Neural cell (in vitro differentiated cells): ENCODE measurements around the gene CXCL9. TPM values are rescaled to one million over a fixed set of nuclear protein-coding genes. Genes with fewer than 3 reads are reported as not detected.
"Not testable (repeated sequence)": the region's sequence is repeated elsewhere in the genome, so short reads cannot be mapped to it uniquely, and the experiment has no call there.

Source experiments
- H2AFZ ChIP-seq: fragments of 200-600, 300-800 bp; sonication (generic), shearing (Covaris generic); 2 replicates; pipeline ENCODE4 v1.6.0; 2014; ENCODE audit warnings: low read depth, mild to moderate bottlenecking, antibody characterized with exemption, low read length, moderate library complexity
- H3F3A ChIP-seq: fragments of 200-600 bp; shearing (Covaris generic); 2 replicates; pipeline ENCODE4 v1.6.1; 2016; ENCODE audit warnings: mild to moderate bottlenecking, moderate library complexity, mixed read lengths, antibody characterized with exemption, low read length; ENCODE audit not compliant: insufficient read depth, poor library complexity, severe bottlenecking
- H3K27ac ChIP-seq: fragments of 200-600, 300-800 bp; sonication (generic), shearing (Covaris generic); 2 replicates; pipeline ENCODE4 v1.5.1; 2014; ENCODE audit warnings: mild to moderate bottlenecking, low read length, moderate library complexity
- H3K27me3 ChIP-seq: fragments of 300-800, 200-600 bp; sonication (generic), shearing (Covaris generic); 2 replicates; pipeline ENCODE4 v1.6.0; 2014; ENCODE audit warnings: mild to moderate bottlenecking, low read depth, low read length, moderate library complexity; ENCODE audit not compliant: insufficient read depth
- H3K36me3 ChIP-seq: fragments of 300-800, 200-600 bp; sonication (generic), shearing (Covaris generic); 2 replicates; pipeline ENCODE4 v1.5.1; 2014; ENCODE audit warnings: mild to moderate bottlenecking, antibody characterized with exemption, low read length, moderate library complexity; ENCODE audit not compliant: insufficient read depth
- H3K4me2 ChIP-seq: fragments of 300-800, 200-600 bp; sonication (generic), shearing (Covaris generic); 2 replicates; pipeline ENCODE4 v1.6.0; 2014; ENCODE audit warnings: mild to moderate bottlenecking, low read length
- H3K4me3 ChIP-seq: fragments of 300-800, 200-600 bp; sonication (generic), shearing (Covaris generic); 2 replicates; pipeline ENCODE4 v1.5.1; 2014; ENCODE audit warnings: mild to moderate bottlenecking, low read length, moderate library complexity
- H3K79me2 ChIP-seq: fragments of 200-600 bp; shearing (Covaris generic); replicated peaks from 2 replicates; pipeline ENCODE4 v1.6.0; 2014; ENCODE audit warnings: mild to moderate bottlenecking, low read length, moderate library complexity; ENCODE audit not compliant: insufficient read depth
- H3K9ac ChIP-seq: fragments of 300-800, 200-600 bp; sonication (generic), shearing (Covaris generic); 2 replicates; pipeline ENCODE4 v1.6.1; 2016; ENCODE audit warnings: mild to moderate bottlenecking, low read length, mixed read lengths
- H3K9me2 ChIP-seq: fragments of 200-600 bp; shearing (Covaris generic); 2 replicates; pipeline ENCODE4 v1.6.1; 2016; ENCODE audit warnings: mild to moderate bottlenecking, low read length, mixed read lengths; ENCODE audit not compliant: insufficient read depth
- H3K9me3 ChIP-seq: fragments of 200-600, 300-800 bp; sonication (generic), shearing (Covaris generic); 2 replicates; pipeline ENCODE4 v1.6.1; 2016; ENCODE audit warnings: mild to moderate bottlenecking, mixed run types, low read length, moderate library complexity, mixed read lengths
- H4K20me1 ChIP-seq: fragments of 200-600 bp; shearing (Covaris generic); 2 replicates; pipeline ENCODE4 v1.6.1; 2016; ENCODE audit warnings: mild to moderate bottlenecking, mixed run types; ENCODE audit not compliant: insufficient read depth
- CTCF ChIP-seq: fragments of 450-650 bp; IDR thresholded peaks from 2 replicates; pipeline ENCODE4 v1.5.1; 2014; ENCODE audit warnings: antibody characterized with exemption, mild to moderate bottlenecking, moderate library complexity; ENCODE audit not compliant: poor library complexity, severe bottlenecking
- EP300 ChIP-seq: fragments of 450-650 bp; conservative IDR thresholded peaks from 2 replicates; pipeline ENCODE4 v1.6.1; 2014; ENCODE audit warnings: antibody characterized with exemption, mild to moderate bottlenecking, moderate library complexity; ENCODE audit not compliant: poor library complexity, severe bottlenecking
- EZH2 ChIP-seq: fragments of 200-600, 300-800 bp; shearing (Covaris generic), sonication (generic); IDR thresholded peaks from 2 replicates; pipeline ENCODE4 v1.6.1; 2014; ENCODE audit warnings: antibody characterized with exemption, low read length, borderline replicate concordance, mild to moderate bottlenecking; ENCODE audit not compliant: insufficient read depth, poor library complexity, severe bottlenecking
- MXI1 ChIP-seq: fragments of 450-650 bp; conservative IDR thresholded peaks from 2 replicates; pipeline ENCODE4 v1.6.1; 2014; ENCODE audit warnings: antibody characterized with exemption, mild to moderate bottlenecking; ENCODE audit not compliant: poor library complexity, severe bottlenecking
- POLR2AphosphoS5 ChIP-seq: IDR thresholded peaks from 2 replicates; pipeline ENCODE4 v1.6.1; 2012
- RAD21 ChIP-seq: fragments of 450-650 bp; conservative IDR thresholded peaks from 2 replicates; pipeline ENCODE4 v1.6.1; 2014; ENCODE audit warnings: antibody characterized with exemption, mild to moderate bottlenecking, moderate library complexity
- SMC3 ChIP-seq: fragments of 450-650 bp; conservative IDR thresholded peaks from 2 replicates; pipeline ENCODE4 v1.6.1; 2014; ENCODE audit warnings: antibody characterized with exemption, mild to moderate bottlenecking, moderate library complexity; ENCODE audit not compliant: poor library complexity
- TAF1 ChIP-seq: IDR thresholded peaks from 2 replicates; pipeline ENCODE4 v1.6.1; 2012; ENCODE audit warnings: low read depth
- polyA plus RNA-seq: library from polyadenylated mRNA; depleted of rRNA; stranded (reverse); fragments of >200 nt; gene quantifications from 2 replicates; pipeline ENCODE4 v1.2.3, GENCODE V29; 2014
- TF ChIP-seq, protein P1 (sequence below): IDR thresholded peaks from 2 replicates; pipeline ENCODE4 v1.6.1; 2012; ENCODE audit warnings: borderline replicate concordance

Gene CXCL9
- polyA plus RNA-seq, 1 donor from 2014 or later = not detected

GRCh38 chr4:75973766-75974165, 33.5 kb downstream of the CXCL9 start:
- H3K27me3 ChIP-seq = no peaks in the 10 kb centered on the region
- peaks cover 33% of the 10 kb centered on the region for H3K36me3 ChIP-seq
- TF ChIP-seq SMC3 = no peak
- TF ChIP-seq POLR2AphosphoS5 = no peak
- no peak for TF ChIP-seq TAF1
- TF ChIP-seq MXI1 = no peak
- no peak for TF ChIP-seq EZH2
- no peak for TF ChIP-seq RAD21
- TF ChIP-seq, protein P1, sequence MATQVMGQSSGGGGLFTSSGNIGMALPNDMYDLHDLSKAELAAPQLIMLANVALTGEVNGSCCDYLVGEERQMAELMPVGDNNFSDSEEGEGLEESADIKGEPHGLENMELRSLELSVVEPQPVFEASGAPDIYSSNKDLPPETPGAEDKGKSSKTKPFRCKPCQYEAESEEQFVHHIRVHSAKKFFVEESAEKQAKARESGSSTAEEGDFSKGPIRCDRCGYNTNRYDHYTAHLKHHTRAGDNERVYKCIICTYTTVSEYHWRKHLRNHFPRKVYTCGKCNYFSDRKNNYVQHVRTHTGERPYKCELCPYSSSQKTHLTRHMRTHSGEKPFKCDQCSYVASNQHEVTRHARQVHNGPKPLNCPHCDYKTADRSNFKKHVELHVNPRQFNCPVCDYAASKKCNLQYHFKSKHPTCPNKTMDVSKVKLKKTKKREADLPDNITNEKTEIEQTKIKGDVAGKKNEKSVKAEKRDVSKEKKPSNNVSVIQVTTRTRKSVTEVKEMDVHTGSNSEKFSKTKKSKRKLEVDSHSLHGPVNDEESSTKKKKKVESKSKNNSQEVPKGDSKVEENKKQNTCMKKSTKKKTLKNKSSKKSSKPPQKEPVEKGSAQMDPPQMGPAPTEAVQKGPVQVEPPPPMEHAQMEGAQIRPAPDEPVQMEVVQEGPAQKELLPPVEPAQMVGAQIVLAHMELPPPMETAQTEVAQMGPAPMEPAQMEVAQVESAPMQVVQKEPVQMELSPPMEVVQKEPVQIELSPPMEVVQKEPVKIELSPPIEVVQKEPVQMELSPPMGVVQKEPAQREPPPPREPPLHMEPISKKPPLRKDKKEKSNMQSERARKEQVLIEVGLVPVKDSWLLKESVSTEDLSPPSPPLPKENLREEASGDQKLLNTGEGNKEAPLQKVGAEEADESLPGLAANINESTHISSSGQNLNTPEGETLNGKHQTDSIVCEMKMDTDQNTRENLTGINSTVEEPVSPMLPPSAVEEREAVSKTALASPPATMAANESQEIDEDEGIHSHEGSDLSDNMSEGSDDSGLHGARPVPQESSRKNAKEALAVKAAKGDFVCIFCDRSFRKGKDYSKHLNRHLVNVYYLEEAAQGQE = no peak
- TF ChIP-seq CTCF = no peak
- TF ChIP-seq EP300 = no peak
- no peak overlapping the region for H3K9ac ChIP-seq
- H3F3A ChIP-seq = no peaks in the 10 kb centered on the region
- no peaks in the 10 kb centered on the region for H3K79me2 ChIP-seq
- no peaks in the 10 kb centered on the region for H3K9me2 ChIP-seq
- H4K20me1 ChIP-seq = no peaks in the 10 kb centered on the region
- no peak overlapping the region for H3K4me3 ChIP-seq
- H2AFZ ChIP-seq = no peak overlapping the region
- no peak overlapping the region for H3K27ac ChIP-seq
- H3K4me2 ChIP-seq = no peak overlapping the region
- H3K9me3 ChIP-seq = no peaks in the 10 kb centered on the region

- no peak overlapping the region for H3K4me2 ChIP-seq
- no peaks in the 10 kb centered on the region for H3F3A ChIP-seq
- no peaks in the 10 kb centered on the region for H4K20me1 ChIP-seq
- no peak overlapping the region for H2AFZ ChIP-seq
- H3K27me3 ChIP-seq = no peaks in the 10 kb centered on the region
- H3K9me3 ChIP-seq = no peaks in the 10 kb centered on the region
- no peak for TF ChIP-seq TAF1
- no peak overlapping the region for H3K4me3 ChIP-seq
- H3K9ac ChIP-seq = no peak overlapping the region
- no peak overlapping the region for H3K27ac ChIP-seq
- no peaks in the 10 kb centered on the region for H3K79me2 ChIP-seq
- no peaks in the 10 kb centered on the region for H3K9me2 ChIP-seq
- peaks cover 25% of the 10 kb centered on the region for H3K36me3 ChIP-seq
These were observed 39.2 kb downstream of the CXCL9 start for GRCh38 chr4:75968084-75968483.

- H3K36me3 ChIP-seq = peaks cover 13% of the 10 kb centered on the region
- H3K27ac ChIP-seq = no peak overlapping the region
- H3K9me2 ChIP-seq = no peaks in the 10 kb centered on the region
- H2AFZ ChIP-seq = no peak overlapping the region
- H3K27me3 ChIP-seq = no peaks in the 10 kb centered on the region
- no peak overlapping the region for H3K4me3 ChIP-seq
- no peaks in the 10 kb centered on the region for H4K20me1 ChIP-seq
- H3K4me2 ChIP-seq = no peak overlapping the region
- no peak overlapping the region for H3K9ac ChIP-seq
- no peaks in the 10 kb centered on the region for H3K9me3 ChIP-seq
- H3F3A ChIP-seq = no peaks in the 10 kb centered on the region
- TF ChIP-seq EZH2 (no peak), MXI1 (no peak)
- no peaks in the 10 kb centered on the region for H3K79me2 ChIP-seq
These were observed 43.8 kb downstream of the CXCL9 start for GRCh38 chr4:75963558-75963957.

DNA sequence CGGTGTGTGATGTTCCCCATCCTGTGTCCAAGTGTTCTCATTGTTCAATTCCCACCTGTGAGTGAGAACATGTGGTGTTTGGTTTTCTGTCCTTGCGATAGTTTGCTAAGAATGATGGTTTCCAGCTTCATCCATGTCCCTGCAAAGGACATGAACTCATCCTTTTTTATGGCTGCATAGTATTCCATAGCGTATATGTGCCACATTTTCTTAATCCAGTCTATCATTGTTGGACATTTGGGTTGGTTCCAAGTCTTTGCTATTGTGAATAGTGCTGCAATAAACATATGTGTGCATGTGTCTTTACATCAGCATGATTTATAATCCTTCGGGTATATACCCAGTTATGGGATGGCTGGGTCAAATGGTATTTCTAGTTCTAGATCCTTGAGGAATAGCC, 45.2 kb downstream of the CXCL9 start:
- H3K4me2 ChIP-seq, H3K4me3 ChIP-seq, H3F3A ChIP-seq, H3K9ac ChIP-seq, H3K27ac ChIP-seq, H3K79me2 ChIP-seq, H3K27me3 ChIP-seq, H2AFZ ChIP-seq, H3K9me2 ChIP-seq, H3K9me3 ChIP-seq, H4K20me1 ChIP-seq: not testable (repeated sequence)
- H3K36me3 ChIP-seq = peaks cover 13% of the 10 kb centered on the region

- H3K27me3 ChIP-seq, H3K27ac ChIP-seq, H2AFZ ChIP-seq, H3K79me2 ChIP-seq, H3K9me2 ChIP-seq, H3K36me3 ChIP-seq, H4K20me1 ChIP-seq, H3K9ac ChIP-seq, H3K4me3 ChIP-seq, H3K9me3 ChIP-seq, H3F3A ChIP-seq, H3K4me2 ChIP-seq: not testable (repeated sequence)
These were observed 48.8 kb downstream of the CXCL9 start for GRCh38 chr4:75958546-75958945.
